Measurements from ENCODE around the gene HNRNPCL4. TPM values are rescaled to one million over a fixed set of nuclear protein-coding genes. Genes with fewer than 3 reads are reported as not detected.
"Not testable (repeated sequence)": the region's sequence is repeated elsewhere in the genome, so short reads cannot be mapped to it uniquely, and the experiment has no call there.

Gene HNRNPCL4
- total RNA-seq (2016; rRNA removed; fragmentation: Illumina TruSeq; extraction: Trizol) (not detected in 2 replicates), polyA plus RNA-seq (2011; rRNA removed) (not detected in 2 replicates), polyA minus RNA-seq (2011; rRNA and poly(A)+ RNA removed; ENCODE audit: low replicate concordance) (not detected in 2 replicates), Bru-seq, nascent RNA (not detected), BruChase-seq, experiment 1, labeled RNA remaining after a 6-hour chase (not detected), BruChase-seq, experiment 2, labeled RNA remaining after a 2-hour chase (not detected)
- not detected in 2 replicates for total RNA-seq (2016; cell fraction: cytosol; rRNA removed; fragmentation: Illumina TruSeq; extraction: Trizol; ENCODE audit: low read depth)
- not detected in 2 replicates for total RNA-seq (2016; cell fraction: insoluble cytoplasmic fraction; rRNA removed; fragmentation: Illumina TruSeq; extraction: Trizol)
- not detected in 2 replicates for total RNA-seq (2016; cell fraction: membrane; rRNA removed; fragmentation: Illumina TruSeq; extraction: Trizol)
- not detected in 2 replicates for total RNA-seq (2016; cell fraction: nucleus; rRNA removed; fragmentation: Illumina TruSeq; extraction: Trizol)
- polyA plus RNA-seq (2011; cell fraction: cytosol; rRNA removed) = not detected in 2 replicates
- not detected in 2 replicates for polyA plus RNA-seq (2011; cell fraction: nucleus; rRNA removed)
- not detected in 2 replicates for polyA plus RNA-seq (2012)
- not detected in 2 replicates for polyA plus RNA-seq (2016; cell fraction: cytosol; fragmentation: Illumina TruSeq; extraction: Trizol; ENCODE audit: low read depth)
- polyA plus RNA-seq (2016; cell fraction: insoluble cytoplasmic fraction; fragmentation: Illumina TruSeq; extraction: Trizol; ENCODE audit: low read depth) = not detected in 2 replicates
- not detected in 2 replicates for polyA plus RNA-seq (2016; cell fraction: membrane; fragmentation: Illumina TruSeq; extraction: Trizol; ENCODE audit: low read depth)
- not detected in 2 replicates for polyA plus RNA-seq (2016; cell fraction: nucleus; fragmentation: Illumina TruSeq; extraction: Trizol; ENCODE audit: insufficient read depth, low read depth)
- polyA minus RNA-seq (2011; cell fraction: cytosol; rRNA and poly(A)+ RNA removed) = not detected in 2 replicates
- not detected in 2 replicates for polyA minus RNA-seq (2011; cell fraction: nucleus; rRNA and poly(A)+ RNA removed)
- long read RNA-seq, experiment 1 = 0 reads
- long read RNA-seq, experiment 2 = 0 reads

DNA sequence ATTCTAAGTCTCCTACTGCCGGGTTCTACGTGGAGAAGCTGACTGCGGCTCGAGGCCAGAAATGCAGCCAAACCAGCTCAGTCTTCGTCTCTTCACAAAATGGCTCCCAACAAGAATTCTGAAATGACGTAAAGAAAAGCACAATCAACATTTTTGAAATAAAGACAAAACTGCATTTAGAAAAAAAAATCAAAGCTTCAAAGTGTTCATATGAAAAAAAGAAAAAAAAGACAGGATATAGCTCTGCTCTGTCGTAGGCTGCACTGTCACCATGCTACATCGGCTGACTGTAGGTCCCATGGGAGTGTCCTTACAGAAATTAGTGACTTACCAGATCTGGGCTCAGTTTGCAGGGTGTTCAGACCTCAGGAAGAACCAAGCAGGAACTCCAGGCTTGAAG lies at the start of gene HNRNPCL4:
Gene HNRNPCL4, minus strand, starts transcription at position 101 of the 400 bp plus-strand sequence. CDS start 164 bp downstream, outside the sequence.
- not testable (repeated sequence) for FAIRE-seq

DNA sequence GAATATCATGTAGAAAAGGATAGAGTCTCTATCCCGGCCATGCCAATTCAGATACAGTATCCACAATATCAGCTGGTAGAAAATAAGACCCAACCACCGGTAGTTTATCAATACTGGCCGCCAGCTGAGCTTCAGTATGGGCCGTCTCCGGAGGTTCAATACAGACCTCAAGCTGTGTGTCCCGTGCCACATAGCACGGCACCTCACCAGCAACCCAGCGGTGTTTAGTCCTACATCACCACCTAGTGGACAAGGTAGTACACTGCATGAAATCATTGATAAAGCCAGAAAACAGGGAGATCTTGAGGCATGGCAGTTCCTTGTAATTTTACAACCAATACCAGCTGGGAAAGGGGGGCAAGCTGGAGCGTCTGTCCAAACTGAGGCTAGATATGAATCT lies 43.3 kb upstream of the HNRNPCL4 start:
- intact Hi-C loops (cut with micrococcal nuclease; ENCODE audit: unreplicated experiment); ATAC-seq; H3K4me1 ChIP-seq (ENCODE audit: insufficient read depth, low read length); H3K27ac ChIP-seq (ENCODE audit: extremely low read length, insufficient read depth, low read length); H4K20me1 ChIP-seq (ENCODE audit: insufficient read depth, low read length); H3K27me3 ChIP-seq (ENCODE audit: control insufficient read depth in 1 of 2, insufficient read depth in 2 of 2, low read length in 2 of 2); H3K9me3 ChIP-seq (ENCODE audit: low read length); H3K79me2 ChIP-seq (ENCODE audit: insufficient read depth, low read length); H2AFZ ChIP-seq (ENCODE audit: low read length); DNase-seq (ENCODE audit: low spot score); in situ Hi-C loops (cut with HindIII; ENCODE audit: extremely low pct_ligation_motif_present, low pct_unique_long_range_greater_than_20kb); H3K9ac ChIP-seq (ENCODE audit: insufficient read depth, low read depth, low read length); H3K4me3 ChIP-seq (replicated peaks in 1 of 3; ENCODE audit: insufficient read depth in 1 of 3, low read depth in 2 of 3, low read length in 3 of 3); H3K4me2 ChIP-seq (ENCODE audit: low read depth, low read length); CTCF ChIA-PET (ENCODE audit: low intra/inter-chr PET ratio, low total read pairs); POLR2A ChIA-PET; BruUV-seq (replicated peaks); FAIRE-seq; H3K36me3 ChIP-seq (replicated peaks in 1 of 2; ENCODE audit: control insufficient read depth in 1 of 2, insufficient read depth in 2 of 2, low read length in 2 of 2): not testable (repeated sequence)
- WGBS (ENCODE audit: low lambda C conversion rate) = no CpG with 5 or more reads among the region's 9 CpGs

More for the DNA sequence above, at the start of gene HNRNPCL4:
- in situ Hi-C loops (cut with HindIII; ENCODE audit: extremely low pct_ligation_motif_present, low pct_unique_long_range_greater_than_20kb); H4K20me1 ChIP-seq (ENCODE audit: insufficient read depth, low read length); H3K4me2 ChIP-seq (ENCODE audit: low read depth, low read length); H3K9me3 ChIP-seq (ENCODE audit: low read length); H3K9ac ChIP-seq (ENCODE audit: insufficient read depth, low read depth, low read length); H3K27ac ChIP-seq (ENCODE audit: extremely low read length, insufficient read depth, low read length); BruUV-seq (replicated peaks); H3K4me3 ChIP-seq (replicated peaks in 1 of 3; ENCODE audit: insufficient read depth in 1 of 3, low read depth in 2 of 3, low read length in 3 of 3); H3K79me2 ChIP-seq (ENCODE audit: insufficient read depth, low read length); H3K4me1 ChIP-seq (ENCODE audit: insufficient read depth, low read length); H2AFZ ChIP-seq (ENCODE audit: low read length); DNase-seq (ENCODE audit: low spot score); POLR2A ChIA-PET; CTCF ChIA-PET (ENCODE audit: low intra/inter-chr PET ratio, low total read pairs); H3K36me3 ChIP-seq (replicated peaks in 1 of 2; ENCODE audit: control insufficient read depth in 1 of 2, insufficient read depth in 2 of 2, low read length in 2 of 2); intact Hi-C loops (cut with micrococcal nuclease; ENCODE audit: unreplicated experiment); ATAC-seq; H3K27me3 ChIP-seq (ENCODE audit: control insufficient read depth in 1 of 2, insufficient read depth in 2 of 2, low read length in 2 of 2): not testable (repeated sequence)
- WGBS (ENCODE audit: low lambda C conversion rate) = no CpG with 5 or more reads among the region's 8 CpGs

DNA sequence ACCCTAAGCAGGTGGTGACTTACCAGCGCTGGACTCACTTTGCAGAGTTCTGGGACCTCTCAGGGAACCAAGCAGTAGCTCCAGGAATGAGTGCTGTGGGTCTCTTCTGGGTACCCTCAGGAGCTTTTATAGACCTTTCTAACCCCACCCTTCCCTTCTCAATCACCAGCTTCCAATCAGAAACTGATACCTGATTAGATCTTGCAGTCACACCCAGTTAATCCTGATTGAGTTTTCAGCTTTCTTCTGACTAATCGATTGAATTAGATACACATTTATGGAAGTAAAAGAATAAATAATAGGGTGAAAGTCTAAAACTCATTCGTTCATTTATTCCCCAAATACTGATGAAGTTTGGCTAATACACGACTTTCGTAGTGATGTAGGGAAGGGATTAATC lies 35.9 kb upstream of the HNRNPCL4 start, which contains the start of gene PRAMEF13:
Gene PRAMEF13, minus strand, starts transcription at position 101 of the 400 bp plus-strand sequence. CDS start 1,820 bp downstream, outside the sequence.
- H3K27me3 ChIP-seq (ENCODE audit: control insufficient read depth in 1 of 2, insufficient read depth in 2 of 2, low read length in 2 of 2); FAIRE-seq; H3K9me3 ChIP-seq (ENCODE audit: low read length); H3K4me1 ChIP-seq (ENCODE audit: insufficient read depth, low read length); ATAC-seq; DNase-seq (ENCODE audit: low spot score); H3K4me2 ChIP-seq (ENCODE audit: low read depth, low read length); H3K36me3 ChIP-seq (replicated peaks in 1 of 2; ENCODE audit: control insufficient read depth in 1 of 2, insufficient read depth in 2 of 2, low read length in 2 of 2); H3K4me3 ChIP-seq (replicated peaks in 1 of 3; ENCODE audit: insufficient read depth in 1 of 3, low read depth in 2 of 3, low read length in 3 of 3); H3K9ac ChIP-seq (ENCODE audit: insufficient read depth, low read depth, low read length); CTCF ChIA-PET (ENCODE audit: low intra/inter-chr PET ratio, low total read pairs); H4K20me1 ChIP-seq (ENCODE audit: insufficient read depth, low read length); intact Hi-C loops (cut with micrococcal nuclease; ENCODE audit: unreplicated experiment); H3K79me2 ChIP-seq (ENCODE audit: insufficient read depth, low read length); H2AFZ ChIP-seq (ENCODE audit: low read length); POLR2A ChIA-PET; in situ Hi-C loops (cut with HindIII; ENCODE audit: extremely low pct_ligation_motif_present, low pct_unique_long_range_greater_than_20kb); H3K27ac ChIP-seq (ENCODE audit: extremely low read length, insufficient read depth, low read length); BruUV-seq (replicated peaks): not testable (repeated sequence)
- WGBS (ENCODE audit: low lambda C conversion rate) = no CpG with 5 or more reads among the region's 5 CpGs

DNA sequence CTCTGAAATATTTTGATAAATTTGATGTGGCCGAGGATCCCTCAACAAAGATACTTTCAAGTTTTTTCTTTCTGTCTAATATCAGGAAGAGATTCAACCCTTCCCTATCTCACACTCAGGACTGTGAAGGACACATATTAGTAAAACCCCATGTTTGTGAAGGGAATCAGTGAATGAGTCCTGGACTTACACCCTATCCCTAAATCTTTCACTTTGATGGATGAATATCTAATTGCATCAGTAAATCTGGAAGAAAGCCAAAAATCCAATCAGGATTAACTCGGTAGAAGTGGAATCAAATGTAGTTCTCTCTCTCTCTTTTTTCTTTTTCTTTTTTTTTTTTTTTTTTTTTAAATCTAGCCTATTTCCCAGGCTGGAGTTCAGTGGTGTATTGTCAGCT lies 6.1 kb upstream of the HNRNPCL4 start, which contains the start of gene PRAMEF9:
Gene PRAMEF9, plus strand, starts transcription at position 301 of the 400 bp plus-strand sequence. CDS start 3,433 bp downstream, outside the sequence.
- H4K20me1 ChIP-seq (ENCODE audit: insufficient read depth, low read length); intact Hi-C loops (cut with micrococcal nuclease; ENCODE audit: unreplicated experiment); H3K4me3 ChIP-seq (replicated peaks in 1 of 3; ENCODE audit: insufficient read depth in 1 of 3, low read depth in 2 of 3, low read length in 3 of 3); H3K27me3 ChIP-seq (ENCODE audit: control insufficient read depth in 1 of 2, insufficient read depth in 2 of 2, low read length in 2 of 2); CTCF ChIA-PET (ENCODE audit: low intra/inter-chr PET ratio, low total read pairs); H3K79me2 ChIP-seq (ENCODE audit: insufficient read depth, low read length); H3K27ac ChIP-seq (ENCODE audit: extremely low read length, insufficient read depth, low read length); H2AFZ ChIP-seq (ENCODE audit: low read length); H3K9ac ChIP-seq (ENCODE audit: insufficient read depth, low read depth, low read length); H3K9me3 ChIP-seq (ENCODE audit: low read length); BruUV-seq (replicated peaks); H3K4me2 ChIP-seq (ENCODE audit: low read depth, low read length); DNase-seq (ENCODE audit: low spot score); in situ Hi-C loops (cut with HindIII; ENCODE audit: extremely low pct_ligation_motif_present, low pct_unique_long_range_greater_than_20kb); ATAC-seq; FAIRE-seq; H3K4me1 ChIP-seq (ENCODE audit: insufficient read depth, low read length); H3K36me3 ChIP-seq (replicated peaks in 1 of 2; ENCODE audit: control insufficient read depth in 1 of 2, insufficient read depth in 2 of 2, low read length in 2 of 2); POLR2A ChIA-PET: not testable (repeated sequence)
- WGBS (ENCODE audit: low lambda C conversion rate) = 10% methylated on average over 2 of the region's 2 CpGs
